Upper lobe of left lung (tissue), 4 donors: ENCODE data around the gene RHBDF2.

Experiments used
- POLR2A ChIP-seq, 4 donors: fragments of 450-650 bp; IDR thresholded peaks; one replicate each; pipeline ENCODE4 v1.5.1; 2016 to 2017; ENCODE audit warnings: antibody characterized with exemption in 4 of 4, mild to moderate bottlenecking in 2 of 4
- TF ChIP-seq, protein P1 (sequence below), 6 experiments: fragments of 450-650 bp in 4 of 6; fragments of 200-600 bp in 2 of 6; sonication (generic) in 2 of 6; IDR thresholded peaks; one replicate each; pipeline ENCODE4 v1.5.1; 2016 to 2019; ENCODE audit warnings: antibody characterized with exemption in 6 of 6

DNA sequence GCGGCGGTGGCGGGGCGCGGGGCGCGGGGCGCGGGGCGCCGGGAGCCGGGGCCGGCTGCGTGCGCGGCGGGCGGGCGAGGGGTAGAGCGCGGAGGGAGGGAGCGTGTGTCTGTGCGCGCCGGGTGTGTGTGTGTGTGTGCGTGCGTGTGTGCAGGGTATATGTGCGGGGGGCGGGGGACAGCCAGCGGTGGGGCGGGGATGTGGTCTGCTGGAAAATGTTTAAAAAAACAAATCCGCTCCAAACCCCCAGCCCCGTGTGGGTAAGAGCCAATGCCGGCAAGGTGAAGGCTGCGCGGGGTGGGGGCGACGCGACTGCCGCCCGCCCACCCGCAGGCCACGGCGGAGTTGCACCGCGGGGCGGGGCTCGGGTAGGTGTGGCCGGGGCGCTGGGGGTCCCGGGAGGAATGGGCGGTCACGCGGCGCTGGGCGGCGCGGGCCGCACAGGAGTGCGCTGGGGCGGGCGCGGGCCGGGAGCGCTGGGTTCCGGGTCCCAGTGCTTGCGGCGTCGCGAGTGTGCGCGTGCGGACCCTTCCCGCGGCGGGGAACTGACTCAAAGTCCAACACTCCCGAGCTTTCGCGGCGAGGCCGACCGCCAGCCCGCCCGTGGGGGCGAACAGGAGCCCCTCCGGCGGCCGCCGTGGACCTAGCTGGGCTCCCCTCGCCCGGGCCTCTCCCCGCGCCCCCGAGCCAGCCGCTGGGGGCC, 36.5 kb upstream of the RHBDF2 start, which contains the start of gene CYGB:
- TF ChIP-seq, protein P1, sequence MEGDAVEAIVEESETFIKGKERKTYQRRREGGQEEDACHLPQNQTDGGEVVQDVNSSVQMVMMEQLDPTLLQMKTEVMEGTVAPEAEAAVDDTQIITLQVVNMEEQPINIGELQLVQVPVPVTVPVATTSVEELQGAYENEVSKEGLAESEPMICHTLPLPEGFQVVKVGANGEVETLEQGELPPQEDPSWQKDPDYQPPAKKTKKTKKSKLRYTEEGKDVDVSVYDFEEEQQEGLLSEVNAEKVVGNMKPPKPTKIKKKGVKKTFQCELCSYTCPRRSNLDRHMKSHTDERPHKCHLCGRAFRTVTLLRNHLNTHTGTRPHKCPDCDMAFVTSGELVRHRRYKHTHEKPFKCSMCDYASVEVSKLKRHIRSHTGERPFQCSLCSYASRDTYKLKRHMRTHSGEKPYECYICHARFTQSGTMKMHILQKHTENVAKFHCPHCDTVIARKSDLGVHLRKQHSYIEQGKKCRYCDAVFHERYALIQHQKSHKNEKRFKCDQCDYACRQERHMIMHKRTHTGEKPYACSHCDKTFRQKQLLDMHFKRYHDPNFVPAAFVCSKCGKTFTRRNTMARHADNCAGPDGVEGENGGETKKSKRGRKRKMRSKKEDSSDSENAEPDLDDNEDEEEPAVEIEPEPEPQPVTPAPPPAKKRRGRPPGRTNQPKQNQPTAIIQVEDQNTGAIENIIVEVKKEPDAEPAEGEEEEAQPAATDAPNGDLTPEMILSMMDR (IDR thresholded peaks at IDR 0.05): no peak
- peak in 1 of 4 donors; percentile 22 for TF ChIP-seq POLR2A (IDR thresholded peaks at IDR 0.05)
